ENCODE measurements around the gene TBC1D1. TPM values are rescaled to one million over a fixed set of nuclear protein-coding genes. Genes with fewer than 3 reads are reported as not detected.

TBC1D1 gene
- total RNA-seq, 1 donor from 2014 or later, result 54.5 TPM

- Mint-ChIP-seq H3K27me3 (ENCODE audit: low read depth, unreplicated experiment) (peaks cover 45% of the 10 kb centered on the region), H3K4me3 (ENCODE audit: unreplicated experiment) (no peak overlapping the region), H3K36me3 (ENCODE audit: low read depth, unreplicated experiment) (no peaks in the 10 kb centered on the region), H3K4me1 (ENCODE audit: low read depth, unreplicated experiment) (no peaks in the 10 kb centered on the region), H3K9me3 (ENCODE audit: unreplicated experiment) (peaks cover 7% of the 10 kb centered on the region), H3K27ac (ENCODE audit: unreplicated experiment) (no peak overlapping the region)
- H3K4me1 ChIP-seq (ENCODE audit: insufficient read depth, low read length), result peaks cover 3% of the 10 kb centered on the region
- no peaks in the 10 kb centered on the region for H4K20me1 ChIP-seq (ENCODE audit: insufficient read depth, low read length)
- no peak overlapping the region for H3K27ac ChIP-seq (ENCODE audit: low read depth, low read length)
- H3K27me3 ChIP-seq (ENCODE audit: insufficient read depth, low read length), result peaks cover 7% of the 10 kb centered on the region
- H3K4me3 ChIP-seq (ENCODE audit: insufficient read depth, low read depth, low read length), result no peak overlapping the region
- H3K4me2 ChIP-seq (ENCODE audit: low read length), result no peak overlapping the region
- no peaks in the 10 kb centered on the region for H3K36me3 ChIP-seq (ENCODE audit: insufficient read depth, low read length)
- no peaks in the 10 kb centered on the region for H3K9me3 ChIP-seq (ENCODE audit: insufficient read depth, low read depth, low read length)
- no peak for FAIRE-seq
- no peak for TF ChIP-seq EZH2 (IDR thresholded peaks at IDR 0.05; ENCODE audit: insufficient read depth, low read length)
- TF ChIP-seq CTCF (IDR thresholded peaks at IDR 0.05; ENCODE audit: insufficient read depth, low read depth, low read length), result no peak
- no peak overlapping the region for H3K9ac ChIP-seq (ENCODE audit: low read length)
- no peaks in the 10 kb centered on the region for H3K79me2 ChIP-seq (ENCODE audit: insufficient read depth, low read length)
- DNase-seq (ENCODE audit: low read depth), result no peak
- no peak overlapping the region for H2AFZ ChIP-seq (ENCODE audit: low read depth, low read length)
Measured at GRCh38 chr4:37895271-37895670, 4.4 kb downstream of the TBC1D1 start.

- Histone ChIP-seq H3K4me2 (ENCODE audit: low read length) (no peak overlapping the region), H3K27me3 (ENCODE audit: insufficient read depth, low read length) (peaks cover 5% of the 10 kb centered on the region), H3K4me3 (ENCODE audit: insufficient read depth, low read depth, low read length) (no peak overlapping the region), H3K27ac (ENCODE audit: low read depth, low read length) (no peak overlapping the region), H2AFZ (ENCODE audit: low read depth, low read length) (no peak overlapping the region), H3K9ac (ENCODE audit: low read length) (no peak overlapping the region), H4K20me1 (ENCODE audit: insufficient read depth, low read length) (no peaks in the 10 kb centered on the region), H3K4me1 (ENCODE audit: insufficient read depth, low read length) (no peaks in the 10 kb centered on the region), H3K9me3 (ENCODE audit: insufficient read depth, low read depth, low read length) (no peaks in the 10 kb centered on the region), H3K79me2 (ENCODE audit: insufficient read depth, low read length) (no peaks in the 10 kb centered on the region), H3K36me3 (ENCODE audit: insufficient read depth, low read length) (no peaks in the 10 kb centered on the region)
- DNase-seq (ENCODE audit: low read depth), result no peak
- no peaks in the 10 kb centered on the region for H3K4me1 Mint-ChIP-seq (ENCODE audit: low read depth, unreplicated experiment)
- FAIRE-seq, result no peak
- TF ChIP-seq EZH2 (IDR thresholded peaks at IDR 0.05; ENCODE audit: insufficient read depth, low read length) (no peak), CTCF (IDR thresholded peaks at IDR 0.05; ENCODE audit: insufficient read depth, low read depth, low read length) (no peak)
- no peak overlapping the region for H3K4me3 Mint-ChIP-seq (ENCODE audit: unreplicated experiment)
- peaks cover 7% of the 10 kb centered on the region for H3K9me3 Mint-ChIP-seq (ENCODE audit: unreplicated experiment)
- peaks cover 45% of the 10 kb centered on the region for H3K27me3 Mint-ChIP-seq (ENCODE audit: low read depth, unreplicated experiment)
- H3K36me3 Mint-ChIP-seq (ENCODE audit: low read depth, unreplicated experiment), result no peaks in the 10 kb centered on the region
- no peak overlapping the region for H3K27ac Mint-ChIP-seq (ENCODE audit: unreplicated experiment)
Measured at GRCh38 chr4:37896206-37896860, 5.4 kb downstream of the TBC1D1 start.

- H2AFZ ChIP-seq (ENCODE audit: low read depth, low read length), result no peak overlapping the region
- H3K27ac ChIP-seq (ENCODE audit: low read depth, low read length), result no peak overlapping the region
- no peak overlapping the region for H3K4me3 ChIP-seq (ENCODE audit: insufficient read depth, low read depth, low read length)
- no peak for DNase-seq (ENCODE audit: low read depth)
- no peaks in the 10 kb centered on the region for H3K4me1 Mint-ChIP-seq (ENCODE audit: low read depth, unreplicated experiment)
- no peaks in the 10 kb centered on the region for H3K36me3 Mint-ChIP-seq (ENCODE audit: low read depth, unreplicated experiment)
- no peak overlapping the region for H3K4me2 ChIP-seq (ENCODE audit: low read length)
- peaks cover 11% of the 10 kb centered on the region for H3K27me3 Mint-ChIP-seq (ENCODE audit: low read depth, unreplicated experiment)
- H3K9me3 Mint-ChIP-seq (ENCODE audit: unreplicated experiment), result peaks cover 7% of the 10 kb centered on the region
- no peaks in the 10 kb centered on the region for H3K9me3 ChIP-seq (ENCODE audit: insufficient read depth, low read depth, low read length)
- TF ChIP-seq EZH2 (IDR thresholded peaks at IDR 0.05; ENCODE audit: insufficient read depth, low read length) (no peak), CTCF (IDR thresholded peaks at IDR 0.05; ENCODE audit: insufficient read depth, low read depth, low read length) (no peak)
- H3K79me2 ChIP-seq (ENCODE audit: insufficient read depth, low read length), result no peaks in the 10 kb centered on the region
- no peak overlapping the region for H3K27ac Mint-ChIP-seq (ENCODE audit: unreplicated experiment)
- H3K4me1 ChIP-seq (ENCODE audit: insufficient read depth, low read length), result no peaks in the 10 kb centered on the region
- FAIRE-seq, result no peak
- H3K4me3 Mint-ChIP-seq (ENCODE audit: unreplicated experiment), result no peak overlapping the region
- no peaks in the 10 kb centered on the region for H3K27me3 ChIP-seq (ENCODE audit: insufficient read depth, low read length)
- no peaks in the 10 kb centered on the region for H3K36me3 ChIP-seq (ENCODE audit: insufficient read depth, low read length)
- no peak overlapping the region for H3K9ac ChIP-seq (ENCODE audit: low read length)
- no peaks in the 10 kb centered on the region for H4K20me1 ChIP-seq (ENCODE audit: insufficient read depth, low read length)
Measured at GRCh38 chr4:37902212-37902611, 11.3 kb downstream of the TBC1D1 start.

All from astrocyte (in vitro differentiated cells and primary cell).